ENCODE measurements around the gene SLC1A7.

SLC1A7 gene

DNA sequence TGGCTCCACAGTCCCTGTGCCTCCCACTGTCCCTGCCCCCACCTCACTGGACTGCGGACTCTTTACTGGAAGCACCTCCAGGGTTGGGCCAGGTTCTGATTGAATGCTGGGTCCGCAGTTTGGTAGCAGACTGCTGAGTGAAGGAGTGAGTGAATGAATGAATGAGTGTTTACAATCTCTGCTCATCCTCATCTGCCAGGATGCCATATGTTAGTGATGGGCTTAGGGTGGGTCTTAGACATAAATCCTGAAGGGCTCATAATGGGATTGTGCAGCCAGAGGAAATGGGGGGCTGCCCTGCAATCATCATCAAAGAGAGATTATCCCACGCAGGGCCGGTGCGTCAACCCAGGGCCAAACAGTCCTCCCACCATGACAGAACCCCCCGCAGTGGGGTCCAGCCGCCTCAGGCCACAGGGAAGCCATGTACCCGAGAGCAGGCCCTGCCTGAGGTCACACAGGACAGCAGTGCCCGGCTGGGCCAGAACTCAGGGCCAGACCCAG, 26.1 kb downstream of the SLC1A7 start:
- no peak for DNase-seq (ENCODE audit: low read depth in 2 of 2, low spot score in 1 of 2)

DNA sequence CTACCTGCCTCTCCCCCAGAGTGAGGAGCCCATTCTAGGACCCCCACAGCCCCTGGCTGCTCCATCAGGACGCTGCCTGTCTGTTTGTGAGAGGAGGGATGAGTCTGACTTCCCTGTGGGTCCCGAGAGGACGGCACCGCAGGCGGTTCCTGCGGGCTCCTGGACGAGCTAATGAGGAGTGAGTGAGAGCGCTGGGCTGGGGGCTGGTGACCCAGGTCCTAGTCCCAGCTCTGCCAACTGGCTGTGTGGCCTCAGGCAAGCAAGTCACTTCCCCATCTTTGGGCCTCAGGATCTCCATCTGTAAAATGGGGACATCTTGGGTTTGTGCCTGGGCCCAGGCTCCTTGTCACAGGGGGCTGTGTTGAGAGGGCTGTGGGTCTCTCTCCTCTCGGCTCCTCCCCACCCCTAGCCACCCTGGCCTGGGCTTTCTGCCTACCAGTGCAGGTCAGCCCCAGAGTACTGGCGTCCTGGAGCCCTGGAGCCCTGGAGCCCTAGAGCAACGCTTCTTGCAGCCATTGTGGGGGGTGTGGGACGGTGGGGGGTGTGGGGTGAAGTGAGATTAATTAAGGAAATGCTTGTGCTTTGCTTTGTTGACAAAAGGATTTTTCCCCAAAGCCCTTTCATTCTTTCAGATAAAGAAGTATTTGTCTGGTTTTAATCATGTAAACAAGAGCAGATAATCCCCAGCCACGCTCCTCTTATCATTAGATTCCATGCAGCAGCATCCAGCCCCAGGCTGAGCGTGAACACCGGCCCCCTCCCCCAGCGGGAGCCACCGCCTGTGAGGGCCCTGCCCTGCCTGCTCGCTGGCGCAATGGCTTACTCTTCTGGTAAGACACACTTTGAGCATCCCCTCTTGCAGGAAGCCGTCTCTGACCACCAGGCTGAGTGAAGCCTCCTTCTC, 26.8 kb downstream of the SLC1A7 start:
- DNase-seq (ENCODE audit: low read depth in 2 of 2, low spot score in 1 of 2), result no peak

DNA sequence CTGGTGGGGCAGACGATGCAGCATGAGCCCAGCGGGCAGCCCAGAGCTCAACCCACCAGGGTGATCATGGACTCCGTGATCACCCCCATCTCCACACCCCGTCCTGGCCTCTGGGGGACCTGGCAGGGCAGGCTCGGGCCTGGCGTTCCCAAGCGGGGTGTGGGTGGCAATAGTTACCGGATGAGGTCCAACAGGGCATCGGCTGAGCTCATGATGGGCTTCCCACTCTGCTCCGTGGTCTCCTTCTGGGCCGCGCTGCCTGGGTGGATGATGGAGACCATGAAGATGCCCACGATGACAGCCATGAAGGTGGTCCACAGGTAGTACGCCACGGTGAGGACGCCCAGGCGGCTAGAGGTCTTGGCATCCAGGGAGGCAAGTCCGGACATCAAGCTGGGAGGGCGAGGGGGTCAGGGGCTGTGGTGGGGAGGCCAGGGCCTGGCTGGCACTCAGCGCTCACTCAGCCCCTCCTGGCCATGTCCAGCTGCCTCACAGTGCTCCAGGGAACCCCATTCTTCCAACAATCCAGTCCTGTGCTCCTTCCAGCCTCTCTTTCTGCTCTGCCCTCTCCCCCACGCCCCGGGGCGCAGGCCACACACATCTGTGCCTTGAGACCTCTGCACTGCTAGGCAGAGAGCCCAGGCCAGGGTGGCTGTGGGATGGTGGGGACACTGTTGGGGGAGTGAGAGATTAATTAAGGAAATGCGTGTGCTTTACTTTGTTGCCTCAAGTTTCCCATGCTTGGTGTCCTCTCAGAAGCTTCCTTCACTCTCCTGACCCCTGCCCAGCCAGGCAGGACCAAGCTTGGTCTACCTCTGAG, 27.6 kb downstream of the SLC1A7 start:
- no peak for DNase-seq (ENCODE audit: low read depth in 2 of 2, low spot score in 1 of 2)

DNA sequence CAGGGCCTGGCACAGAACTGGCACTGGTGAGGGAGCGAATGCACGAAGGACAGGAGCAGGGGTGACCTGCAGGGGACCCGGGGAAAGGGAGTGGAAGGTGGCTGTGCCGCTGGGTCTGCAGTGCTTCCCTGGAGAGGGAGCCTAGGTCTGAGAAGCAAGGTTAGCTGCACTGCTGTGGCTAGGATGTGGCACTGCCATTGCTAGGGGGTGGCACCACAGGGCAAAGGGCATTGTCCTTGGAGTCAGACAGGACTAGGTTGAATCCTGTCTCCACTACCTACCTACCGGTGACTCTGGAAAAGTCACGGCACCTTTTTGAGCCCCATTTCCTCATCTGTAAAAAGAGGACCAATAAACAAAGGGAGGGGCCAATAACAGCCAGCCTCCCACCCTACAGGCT, 28.3 kb downstream of the SLC1A7 start:
- no peak for DNase-seq (ENCODE audit: low read depth in 2 of 2, low spot score in 1 of 2)

DNA sequence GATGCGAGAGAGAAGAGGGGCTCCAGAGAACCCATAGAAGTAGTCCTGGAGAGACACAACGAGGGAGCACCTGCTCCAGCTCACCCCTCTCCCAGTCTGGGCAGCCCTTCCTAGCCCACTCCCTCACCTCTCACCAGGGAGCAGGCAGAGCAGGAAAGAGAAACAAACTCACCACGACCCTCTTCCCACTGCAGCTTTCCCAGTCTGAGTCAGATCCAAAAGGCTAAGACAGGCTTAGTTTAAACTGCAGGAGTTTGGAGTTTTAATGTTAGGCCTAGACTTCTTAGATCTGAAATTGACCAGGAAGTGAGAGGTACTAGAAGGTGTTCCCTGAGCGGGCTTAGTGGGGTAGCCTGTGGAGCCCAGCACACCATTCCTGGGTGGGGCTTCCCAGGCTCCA, 29.6 kb downstream of the SLC1A7 start:
- DNase-seq (ENCODE audit: low read depth in 2 of 2, low spot score in 1 of 2), result no peak

DNA sequence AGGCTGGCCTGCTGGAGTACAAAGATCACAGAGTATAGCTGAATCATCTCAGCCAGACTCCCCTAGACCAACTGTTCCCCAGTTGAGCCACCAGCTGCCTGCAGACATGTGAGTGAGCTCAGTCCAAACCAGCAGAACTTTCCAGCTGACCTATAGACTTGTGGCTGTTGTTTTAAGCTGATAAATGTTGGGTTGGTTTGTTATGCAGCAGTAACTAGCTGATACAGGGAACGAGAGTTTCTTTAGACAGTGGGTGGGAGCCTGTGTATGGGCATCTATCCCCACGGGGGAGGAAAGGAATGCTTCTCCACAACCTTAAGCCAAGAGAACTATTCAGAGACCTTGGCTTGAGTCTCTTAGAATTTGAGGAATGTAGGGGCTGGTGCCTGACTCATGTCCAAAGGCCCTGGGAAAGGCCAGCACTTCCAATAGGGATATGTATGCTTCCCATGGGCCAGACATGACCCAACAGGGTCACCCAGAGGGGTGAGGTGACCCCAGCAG, 30.1 kb downstream of the SLC1A7 start:
- no peak for DNase-seq (ENCODE audit: low read depth in 2 of 2, low spot score in 1 of 2)

DNA sequence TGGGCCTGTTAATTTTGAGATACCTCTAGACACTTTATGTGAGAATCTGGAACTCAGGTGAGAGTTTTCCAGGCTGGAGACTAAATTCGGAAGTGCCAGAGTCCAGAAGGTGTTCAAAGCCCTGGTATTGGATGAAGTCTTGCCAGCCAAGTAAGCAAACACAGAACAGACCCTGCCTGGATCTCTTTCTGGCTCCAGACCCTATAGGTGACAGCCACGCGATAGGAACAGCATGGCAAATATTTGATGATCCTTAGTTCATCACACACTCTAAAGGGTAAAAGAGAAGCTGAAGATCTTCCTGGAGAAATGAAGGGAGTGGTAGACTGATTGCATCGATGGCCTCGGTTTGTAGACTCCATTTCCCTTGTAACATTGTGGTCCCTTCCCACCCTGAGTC, 30.7 kb downstream of the SLC1A7 start:
- no peak for DNase-seq (ENCODE audit: low read depth in 2 of 2, low spot score in 1 of 2)

DNA sequence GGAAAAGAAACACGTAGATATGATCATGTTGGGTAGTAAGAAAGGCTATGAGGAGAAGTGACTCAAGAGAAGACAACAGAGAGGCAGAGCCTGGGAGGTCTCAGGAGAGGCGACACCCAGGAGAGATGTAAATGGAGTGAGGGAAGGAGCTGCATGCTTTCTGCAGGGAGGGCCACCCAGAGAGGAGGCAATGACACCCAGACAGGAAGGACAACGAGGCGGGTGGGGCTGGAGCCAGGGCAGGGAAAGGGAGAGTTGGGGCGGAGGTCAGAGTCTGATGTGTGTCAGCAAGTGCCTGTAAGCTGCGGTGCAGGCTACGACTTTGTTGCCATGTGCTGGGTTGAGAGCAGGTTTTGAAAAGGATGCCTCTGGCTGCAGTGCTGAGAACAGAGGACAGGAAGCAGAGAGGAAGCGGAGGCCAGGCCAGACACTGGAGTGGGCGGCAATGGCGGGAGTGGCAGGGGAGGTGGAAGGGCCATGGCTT, 31.3 kb downstream of the SLC1A7 start:
- DNase-seq (ENCODE audit: low read depth in 2 of 2, low spot score in 1 of 2), result no peak

DNA sequence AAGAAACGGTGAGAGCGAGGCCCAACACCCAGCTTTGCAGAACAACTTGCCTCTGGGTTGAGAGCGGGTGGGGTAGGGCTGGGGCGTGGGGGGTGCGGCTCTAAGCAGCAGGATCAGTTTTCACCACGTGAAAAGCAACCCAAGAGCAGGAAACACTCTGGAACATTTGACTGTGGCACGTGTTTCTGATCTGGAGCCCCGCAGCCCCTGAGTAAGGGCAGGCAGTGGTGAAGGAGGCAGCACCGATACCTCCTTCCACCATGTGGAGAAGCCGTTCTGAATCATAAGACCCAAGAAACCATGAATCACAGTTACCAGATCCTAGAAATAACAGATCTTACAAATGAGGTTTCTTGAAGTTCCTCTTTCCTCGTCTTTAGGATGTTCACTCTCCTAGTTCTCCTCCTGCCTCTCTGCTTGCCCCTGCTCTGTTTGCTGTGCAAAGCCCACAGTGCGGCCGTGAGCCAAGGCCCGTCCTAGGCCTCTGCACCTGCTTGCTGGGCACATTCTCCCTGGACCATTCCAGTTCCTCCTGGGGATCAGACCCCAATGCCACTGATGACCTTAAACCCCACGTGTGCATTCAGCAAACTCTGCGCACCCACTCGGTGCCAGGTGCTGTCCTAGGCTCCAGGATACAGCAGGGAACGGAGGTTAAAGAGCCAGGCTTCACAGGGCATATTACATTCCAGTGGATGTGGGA, 31.9 kb downstream of the SLC1A7 start:
- DNase-seq (ENCODE audit: low read depth in 2 of 2, low spot score in 1 of 2), result no peak

DNA sequence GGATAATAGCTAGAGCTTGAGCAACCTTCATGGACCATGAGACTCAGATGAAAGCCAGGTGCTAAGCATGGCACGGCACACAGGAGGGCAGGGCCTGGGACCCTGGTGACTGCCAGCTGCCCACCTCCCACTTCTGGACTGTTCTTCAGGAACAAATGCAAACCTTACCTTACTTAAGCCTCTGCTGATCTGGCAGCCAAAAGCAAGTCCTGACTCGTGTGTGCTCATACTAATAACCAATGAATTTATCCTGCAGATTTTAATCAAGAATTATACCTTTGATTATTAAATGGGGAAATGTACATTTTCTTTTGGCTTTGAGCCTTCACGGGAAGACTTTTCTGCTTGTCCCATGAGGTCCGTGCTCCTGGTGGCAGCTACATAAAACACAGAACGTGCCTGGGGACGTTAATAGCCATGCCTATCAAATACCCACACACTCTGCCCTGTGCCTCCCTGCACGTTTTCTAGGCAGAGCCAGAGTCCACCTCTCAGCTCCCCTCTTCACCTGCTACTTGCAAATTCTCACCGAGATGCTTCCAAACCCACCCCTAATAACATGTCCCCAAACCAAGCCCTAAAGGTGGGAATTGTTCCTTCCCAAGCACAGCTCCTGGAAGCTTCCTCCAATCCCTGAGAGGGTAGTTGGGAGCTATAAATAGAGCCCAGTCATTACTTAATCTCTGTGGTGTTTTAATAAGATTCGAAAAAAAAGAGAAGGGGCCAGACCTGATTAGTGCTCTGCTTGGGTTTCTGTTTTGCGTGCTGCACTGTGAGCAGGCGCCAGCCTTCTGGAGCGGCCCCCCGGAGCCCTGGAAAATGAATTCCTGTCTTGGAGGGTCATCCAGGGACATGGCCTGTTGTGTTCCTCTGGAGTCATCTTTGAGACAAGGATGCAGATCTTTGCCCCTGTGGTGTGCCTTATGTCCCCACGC, 33.5 kb downstream of the SLC1A7 start:
- DNase-seq (ENCODE audit: low read depth in 2 of 2, low spot score in 1 of 2), result no peak

DNA sequence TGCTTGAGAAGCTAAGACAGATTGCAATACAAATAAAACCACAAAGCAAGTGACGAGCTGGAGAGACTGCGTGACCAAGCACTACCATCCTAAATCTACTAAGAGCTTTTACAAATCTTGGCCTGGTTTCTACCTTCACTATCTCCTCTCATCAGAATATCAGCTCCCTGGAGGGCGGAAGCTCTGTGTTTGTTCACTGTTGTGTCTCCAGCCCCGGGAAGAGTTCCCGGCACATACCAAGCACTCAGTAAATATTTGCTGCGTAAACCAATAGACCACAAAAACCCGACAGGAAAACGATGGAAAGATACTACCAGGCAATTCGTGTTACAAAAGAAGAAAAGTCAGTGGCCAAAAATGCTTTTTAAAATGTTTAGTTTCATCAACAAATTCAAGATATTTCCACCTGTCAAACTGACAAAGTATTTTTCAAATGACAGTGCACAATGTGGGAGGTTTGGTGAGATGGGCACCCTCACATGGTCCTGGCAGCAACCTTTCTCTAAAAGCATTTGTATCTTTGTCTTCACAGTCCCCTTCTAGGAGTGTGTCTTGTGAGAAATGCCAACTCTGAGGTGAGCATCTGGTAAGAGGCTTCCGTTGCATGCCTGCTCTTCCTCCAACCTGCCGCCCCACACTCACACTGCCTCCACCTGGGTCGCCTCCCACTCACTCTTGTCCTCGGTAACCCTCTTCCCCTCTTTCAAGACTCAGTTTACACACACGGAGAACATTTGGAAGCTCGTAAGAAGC, 34.7 kb downstream of the SLC1A7 start:
- no peak for DNase-seq (ENCODE audit: low read depth in 2 of 2, low spot score in 1 of 2)

DNA sequence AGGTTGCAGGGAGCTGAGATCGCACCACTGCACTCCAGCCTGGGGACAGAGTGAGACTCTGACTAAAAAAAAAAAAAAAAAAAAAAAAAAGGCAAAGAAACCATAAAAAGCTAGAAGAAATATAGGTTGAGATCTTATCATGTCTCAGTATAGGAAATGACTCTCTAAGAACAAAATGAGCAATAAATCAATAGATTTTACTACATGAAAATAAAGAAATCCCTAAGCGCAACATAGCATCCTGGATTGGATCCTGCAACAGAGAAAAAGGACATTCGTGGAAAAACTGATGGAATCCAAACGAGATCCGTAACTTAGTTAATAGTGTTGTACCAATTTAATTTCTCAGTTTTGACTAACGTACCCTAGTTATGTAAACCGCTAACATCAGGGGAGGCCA, 35.3 kb downstream of the SLC1A7 start:
- no peak for DNase-seq (ENCODE audit: low read depth in 2 of 2, low spot score in 1 of 2)

DNA sequence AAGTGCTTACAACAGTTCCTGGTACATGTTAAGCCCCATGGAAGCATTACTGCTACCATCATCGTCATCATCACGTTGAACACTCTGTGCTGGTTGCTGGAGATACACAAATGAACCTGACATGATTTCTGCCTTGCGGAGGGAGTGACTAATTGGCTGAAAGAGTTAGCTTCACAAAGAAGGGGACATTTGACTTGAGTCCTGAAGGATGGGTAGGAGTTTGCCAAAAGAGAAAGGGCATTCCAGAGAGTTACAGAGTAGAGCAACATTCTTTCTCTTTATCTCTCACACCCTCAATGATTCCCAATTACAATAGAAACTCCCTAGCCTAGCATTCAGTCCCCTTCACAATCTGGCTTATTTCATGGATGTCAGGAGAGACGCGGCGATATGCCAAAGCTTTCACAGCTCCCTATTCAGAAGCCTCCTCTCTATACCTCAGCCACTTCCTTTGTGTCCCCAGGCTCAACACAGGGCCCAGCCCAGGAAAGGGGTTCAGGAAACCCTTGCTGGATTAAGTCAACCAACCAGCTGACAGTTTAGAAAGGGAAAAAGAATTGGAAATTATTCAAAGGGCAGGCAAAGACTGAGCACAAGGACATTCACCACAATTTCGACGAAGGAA, 38.0 kb downstream of the SLC1A7 start:
- DNase-seq (ENCODE audit: low read depth in 2 of 2, low spot score in 1 of 2), result no peak

DNA sequence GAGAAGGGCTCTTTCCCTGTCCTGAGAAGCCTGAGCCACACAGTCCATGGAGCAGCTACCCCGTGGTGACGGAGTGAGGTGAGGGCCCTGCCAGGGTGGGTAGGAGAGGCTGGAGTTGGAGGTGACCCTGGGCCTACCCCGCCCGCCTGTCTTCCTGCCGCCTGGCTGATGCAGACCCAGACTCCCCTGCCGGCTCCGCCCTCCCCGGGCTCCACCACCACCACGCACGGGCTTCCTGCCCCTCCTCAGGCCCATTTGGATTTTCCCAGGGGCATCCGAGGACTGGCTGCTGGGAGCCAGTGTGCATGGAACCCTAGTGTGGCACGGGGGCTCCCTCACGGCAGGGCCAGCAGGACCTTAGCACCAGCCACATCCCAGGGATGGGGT, 47.9 kb downstream of the SLC1A7 start:
- no peak for DNase-seq (ENCODE audit: low read depth in 2 of 2, low spot score in 1 of 2)

DNA sequence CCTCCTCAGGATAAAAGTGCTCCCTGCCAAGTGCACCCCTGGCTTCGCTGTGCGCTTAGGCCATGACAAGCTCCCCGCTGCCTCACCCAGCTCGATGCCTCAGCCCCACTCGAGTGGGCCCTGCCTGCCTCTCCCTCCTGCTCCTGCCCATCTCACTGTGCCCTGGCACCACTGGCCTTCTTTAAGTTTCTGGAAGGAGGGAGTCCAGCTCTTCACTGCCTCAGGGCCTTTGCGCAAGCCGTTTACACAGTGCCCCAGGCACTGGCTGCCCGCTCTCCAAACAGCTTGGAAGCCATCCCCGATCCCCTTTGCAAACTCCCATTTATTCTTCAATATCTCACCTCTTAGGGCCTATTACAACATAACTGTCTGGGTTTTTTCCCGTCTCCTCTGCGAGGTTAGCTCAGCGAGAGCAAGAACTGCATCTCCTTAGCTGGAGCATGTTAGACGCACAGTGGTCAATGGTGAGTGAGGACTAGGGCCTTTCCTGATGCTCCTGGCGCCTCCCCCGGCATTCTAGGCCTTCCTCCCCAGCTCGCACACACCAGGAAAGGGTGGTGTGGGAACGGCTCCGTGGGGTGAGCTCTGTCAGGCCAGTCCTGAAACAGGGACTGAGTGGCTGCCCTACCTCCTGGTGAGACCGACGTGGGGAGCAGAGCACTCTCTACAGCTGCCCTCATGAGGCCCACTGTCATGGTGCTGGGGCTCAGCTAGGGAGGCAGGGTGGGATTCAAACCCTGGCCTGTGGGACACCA, 48.5 kb downstream of the SLC1A7 start:
- no peak for DNase-seq (ENCODE audit: low read depth in 2 of 2, low spot score in 1 of 2)

DNA sequence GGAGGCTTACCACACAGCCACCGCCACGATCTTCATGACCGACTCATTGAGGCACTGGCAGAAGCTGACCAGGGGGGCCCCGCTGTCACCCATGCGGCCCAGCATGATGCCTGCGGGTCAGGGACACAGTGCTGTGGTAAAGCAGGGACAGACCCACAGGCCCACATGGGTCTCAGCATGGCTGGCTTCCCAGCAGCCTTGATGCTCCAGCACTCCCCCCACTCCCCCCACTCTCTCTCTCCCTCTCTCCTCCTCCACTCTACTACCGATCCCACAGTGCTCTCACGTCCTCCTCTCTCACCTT, 49.0 kb downstream of the SLC1A7 start:
- DNase-seq (ENCODE audit: low read depth in 2 of 2, low spot score in 1 of 2), result no peak

DNA sequence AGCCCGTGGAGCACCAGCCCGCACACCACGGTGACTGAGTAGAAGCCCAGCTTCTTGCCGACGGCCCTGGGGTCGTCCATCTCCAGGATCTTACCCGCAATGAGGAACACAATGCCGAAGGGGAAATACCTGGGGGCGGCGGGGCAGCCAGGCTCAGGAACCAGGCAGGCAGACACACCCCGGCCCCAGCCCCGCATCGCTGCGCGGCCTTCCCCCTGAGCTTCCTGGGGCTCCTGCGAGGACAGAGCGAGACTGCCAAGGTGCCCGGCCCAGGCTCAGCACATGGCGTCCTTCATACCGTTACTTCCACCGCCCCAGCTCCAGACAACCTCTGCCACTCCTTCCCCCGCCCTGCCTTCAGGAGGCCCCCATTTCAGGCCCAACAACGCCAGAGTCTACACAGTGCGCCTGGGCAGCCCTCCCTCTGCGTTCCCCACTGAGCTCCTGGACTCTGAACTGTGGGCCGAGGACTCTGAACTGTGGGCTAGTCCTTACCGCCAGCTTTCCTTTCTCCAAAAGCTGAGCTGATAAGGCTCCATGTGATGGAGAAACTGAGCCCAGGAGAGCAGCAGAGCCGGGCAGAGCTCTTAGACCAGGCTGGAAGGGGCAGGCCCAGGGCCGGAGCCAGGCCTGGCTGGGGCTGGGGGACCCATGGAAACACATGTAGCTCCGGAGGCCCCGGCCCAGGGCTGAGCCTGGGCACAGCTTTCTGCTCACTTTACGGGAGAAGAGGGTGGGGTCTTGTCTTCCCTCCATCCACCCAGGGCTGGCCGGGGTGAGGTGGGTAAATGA, 49.6 kb downstream of the SLC1A7 start:
- no peak for DNase-seq (ENCODE audit: low read depth in 2 of 2, low spot score in 1 of 2)

All from stimulated activated CD8-positive, alpha-beta memory T cell treated with anti-CD3 and anti-CD28 coated beads, Interleukin-4, amount 100 ng/mL, for 4 hours (primary cell).